Measurements from ENCODE around the gene CYP39A1.

DNA sequence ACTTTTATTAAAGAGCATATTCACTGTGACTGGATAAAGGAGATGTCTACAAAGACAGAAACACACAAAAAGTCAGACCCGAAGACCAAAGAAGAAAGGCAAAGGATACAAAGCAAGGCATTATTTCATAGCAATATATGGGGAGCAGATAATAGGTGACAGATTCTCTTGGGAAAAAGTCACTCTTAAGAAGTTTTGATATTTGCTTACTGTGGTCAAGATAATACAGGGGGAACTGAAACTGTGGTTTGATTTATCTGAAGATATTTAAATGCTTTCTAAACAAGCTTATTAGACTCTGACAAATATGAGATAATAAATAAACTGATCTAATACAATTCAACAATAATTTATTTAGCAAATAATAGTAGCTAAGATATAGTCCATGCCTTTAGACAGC is 14.7 kb downstream of the CYP39A1 start:
- no peak for TF ChIP-seq EZH2 (IDR thresholded peaks at IDR 0.05; ENCODE audit: borderline replicate concordance, low read depth, low read length)
- no peak for TF ChIP-seq RFX5 (IDR thresholded peaks at IDR 0.05; ENCODE audit: low read depth, low read length)
- TF ChIP-seq SRF (CRISPR knock-in tag; IDR thresholded peaks at IDR 0.05) = no peak
- TF ChIP-seq HIVEP1 (CRISPR knock-in tag; IDR thresholded peaks at IDR 0.05) = no peak
- no peak for TF ChIP-seq TARDBP (IDR thresholded peaks at IDR 0.05)
- no peak for TF ChIP-seq CEBPB (tag; IDR thresholded peaks at IDR 0.05)
- no peak for TF ChIP-seq POLR2AphosphoS5 (IDR thresholded peaks at IDR 0.05; ENCODE audit: control insufficient read depth, insufficient read depth, low read depth, low read length)
- no peak for TF ChIP-seq FOXM1 (IDR thresholded peaks at IDR 0.05; ENCODE audit: low read depth)
- no peak for TF ChIP-seq FOXM1 (CRISPR knock-in tag; IDR thresholded peaks at IDR 0.05; ENCODE audit: low read depth)
- no peak for TF ChIP-seq SUPT5H (IDR thresholded peaks at IDR 0.05)

Data from K562 (cell line).